B cell (primary cell): Measurements from ENCODE around the gene SLIT3. TPM values are rescaled to one million over a fixed set of nuclear protein-coding genes. Genes with fewer than 3 reads are reported as not detected.

Source experiments
- ATAC-seq: fragments of 200-7000 bp; cut with Tn5 transposase; one replicate; pipeline ENCODE4 v1.10.0; 2021; ENCODE audit warnings: low read depth, mild to moderate bottlenecking, moderate number of reproducible peaks, moderate library complexity
- CTCF ChIA-PET: fragments of 350-600 bp; sonication (Branson Sonifier 250); formaldehyde crosslinking; loops from one replicate; lab custom pipeline; 2021; ENCODE audit warnings: antibody characterized with exemption, inconsistent platforms; lab: Charles Lee
- POLR2A ChIA-PET: fragments of 350-600 bp; sonication (Branson Sonifier 250); formaldehyde crosslinking; loops from one replicate; lab custom pipeline; 2021; ENCODE audit warnings: antibody characterized with exemption; lab: Charles Lee
- DNase-seq: peaks from one replicate; pipeline ENCODE4 v3.0.0; 2013
- H2AFZ ChIP-seq: 2 replicates; pipeline ENCODE4 v1.6.1; 2012; ENCODE audit warnings: mild to moderate bottlenecking, low read depth, low read length; ENCODE audit not compliant: insufficient read depth, poor library complexity, severe bottlenecking
- H3K27ac ChIP-seq, 2 donors: 1 replicate in 1 of 2; 2 replicates in 1 of 2; pipeline ENCODE4 v1.5.1; 2012 to 2013; ENCODE audit warnings: low read length in 2 of 2, mild to moderate bottlenecking in 2 of 2, moderate library complexity in 1 of 2
- H3K27me3 ChIP-seq, 4 experiments: fragments of 200-600 bp in 1 of 4; sonication (generic) in 1 of 4; replicated peaks in 1 of 4; 1 replicate in 2 of 4; 2 replicates in 2 of 4; pipeline versions ENCODE4 v1.6.1 to v1.7.0; 2013 to 2016; ENCODE audit warnings: low read length in 3 of 4, mild to moderate bottlenecking in 2 of 4, mixed read lengths in 1 of 4, moderate library complexity in 1 of 4; ENCODE audit not compliant: insufficient read depth in 4 of 4, control insufficient read depth in 3 of 4; ENCODE audit errors: control extremely low read depth in 1 of 4
- H3K36me3 ChIP-seq, 2 experiments: replicated peaks in 1 of 2; 1 replicate in 1 of 2; 2 replicates in 1 of 2; pipeline versions ENCODE4 v1.6.1 to v1.7.1; 2013; ENCODE audit warnings: low read length in 1 of 2; ENCODE audit not compliant: insufficient read depth in 2 of 2, control insufficient read depth in 1 of 2; ENCODE audit errors: control extremely low read depth in 1 of 2, extremely low read depth in 1 of 2
- H3K4me1 ChIP-seq, 2 donors: fragments of 200-600 bp in 1 of 2; sonication (generic) in 1 of 2; 1 replicate in 1 of 2; 2 replicates in 1 of 2; pipeline versions ENCODE4 v1.5.1 to v1.6.1; 2013 to 2017; ENCODE audit warnings: low read length in 2 of 2; ENCODE audit not compliant: control insufficient read depth in 2 of 2, insufficient read depth in 2 of 2
- H3K4me2 ChIP-seq: replicated peaks from 2 replicates; pipeline ENCODE3; 2012; ENCODE audit warnings: mild to moderate bottlenecking, low read depth, low read length; ENCODE audit not compliant: poor library complexity, severe bottlenecking
- H3K4me3 ChIP-seq, 5 experiments: fragments of 200-600 bp in 1 of 5; sonication (generic) in 1 of 5; 1 replicate in 3 of 5; 2 replicates in 2 of 5; pipeline versions ENCODE4 v1.5.1 to v1.7.0; 2011 to 2016; ENCODE audit warnings: low read length in 4 of 5, mild to moderate bottlenecking in 4 of 5, low read depth in 2 of 5, control low read depth in 1 of 5, moderate library complexity in 1 of 5; ENCODE audit not compliant: insufficient read depth in 1 of 5; ENCODE audit errors: control extremely low read depth in 1 of 5, extremely low read depth in 1 of 5
- H3K79me2 ChIP-seq: fragments of 200-600 bp; sonication (generic); one replicate; pipeline ENCODE4 v1.6.0; 2016; ENCODE audit warnings: low read length; ENCODE audit not compliant: control insufficient read depth, insufficient read depth
- H3K9ac ChIP-seq: fragments of 200-600 bp; sonication (generic); 2 replicates; pipeline ENCODE4 v1.6.1; 2017; ENCODE audit warnings: mild to moderate bottlenecking, low read length, moderate library complexity
- H3K9me3 ChIP-seq, 3 donors: one replicate each; pipeline versions ENCODE4 v1.6.1 to v1.7.1; 2013; ENCODE audit warnings: low read length in 2 of 3; ENCODE audit not compliant: control insufficient read depth in 2 of 3, insufficient read depth in 1 of 3; ENCODE audit errors: control extremely low read depth in 1 of 3
- H4K20me1 ChIP-seq: 2 replicates; pipeline ENCODE4 v1.6.0; 2012; ENCODE audit warnings: mild to moderate bottlenecking, low read length; ENCODE audit not compliant: insufficient read depth, control insufficient read depth, poor library complexity, severe bottlenecking
- H3K27ac Mint-ChIP-seq: one replicate; pipeline ENCODE4 v1.8.0; 2021; ENCODE audit warnings: mixed read lengths
- H3K27me3 Mint-ChIP-seq: one replicate; pipeline ENCODE4 v1.8.0; 2021; ENCODE audit warnings: mixed read lengths
- H3K4me1 Mint-ChIP-seq: one replicate; pipeline ENCODE4 v1.8.0; 2021; ENCODE audit warnings: mixed read lengths
- H3K4me3 Mint-ChIP-seq: one replicate; pipeline ENCODE4 v1.8.0; 2021; ENCODE audit warnings: mixed read lengths
- H3K9me3 Mint-ChIP-seq: one replicate; pipeline ENCODE4 v1.8.0; 2022; ENCODE audit warnings: mixed read lengths; ENCODE audit not compliant: insufficient read depth
- CTCF ChIP-seq: fragments of 200-600 bp; IDR thresholded peaks from one replicate; pipeline ENCODE4 v1.8.0; 2022; ENCODE audit warnings: antibody characterized with exemption, mild to moderate bottlenecking
- EZH2 ChIP-seq: IDR thresholded peaks from 2 replicates; pipeline ENCODE4 v1.6.1; 2012; ENCODE audit warnings: borderline replicate concordance, low read depth, mild to moderate bottlenecking, moderate library complexity, low read length; ENCODE audit not compliant: insufficient read depth, poor library complexity, severe bottlenecking
- WGBS: methylation state at CpG from one replicate; pipeline ENCODE4 v1.1.5; 2013; ENCODE audit warnings: missing lambda C conversion rate; ENCODE audit not compliant: insufficient coverage; 5-methylcytosine and 5-hydroxymethylcytosine counted together
- intact Hi-C: fragments of 100-400 bp; cut with micrococcal nuclease; formaldehyde crosslinking; loops from one replicate; pipeline ENCODE4 v1.10.0; 2022
- polyA plus RNA-seq: library from polyadenylated mRNA; depleted of rRNA; stranded (reverse); fragments of >200 nt; gene quantifications from 2 replicates; pipeline ENCODE4 v1.2.3, GENCODE V29; 2012
- total RNA-seq, 2 donors: library from RNA; stranded (reverse); fragments of 120-200 nt in 1 of 2; gene quantifications; 1 replicate in 1 of 2; 2 replicates in 1 of 2; pipeline versions ENCODE4 v1.2.3 to v1.2.4, GENCODE V29; 2013 to 2022

SLIT3 gene
- total and polyA plus RNA-seq, 2 donors (not counting 1 experiment from before 2014, with no cell fraction given): not detected

- no peak for ATAC-seq
- Mint-ChIP-seq H3K9me3 (no peaks in the 10 kb centered on the region), H3K4me3 (no peak overlapping the region), H3K4me1 (no peaks in the 10 kb centered on the region), H3K27ac (no peak overlapping the region), H3K27me3 (peaks cover 20% of the 10 kb centered on the region)
- Histone ChIP-seq H2AFZ (no peak overlapping the region), H3K36me3 (no peaks in the 10 kb centered on the region), H3K4me1 (no peaks in the 10 kb centered on the region), H4K20me1 (no peaks in the 10 kb centered on the region), H3K9me3 (peaks cover 0 to 3% (median 0%) of the 10 kb centered on the region in 3 donors), H3K4me3 (no peak overlapping the region), H3K9ac (no peak overlapping the region), H3K27me3 (peaks cover 0 to 3% (median 0%) of the 10 kb centered on the region in 4 experiments), H3K79me2 (no peaks in the 10 kb centered on the region), H3K27ac (no peak overlapping the region), H3K4me2 (no peak overlapping the region)
- 100% methylated on average over 1 of the region's 8 CpGs for WGBS
- intact Hi-C loops: no loop called here
- ChIA-PET POLR2A (no interaction called here), CTCF (no interaction called here)
- no peak for TF ChIP-seq EZH2
- no peak for TF ChIP-seq CTCF
- DNase-seq: no peak
Measured at GRCh38 chr5:168848569-168848968, 452.4 kb downstream of the SLIT3 start.

GRCh38 chr5:168847511-168848073 lies 453.3 kb downstream of the SLIT3 start:
- no peak for DNase-seq
- Histone ChIP-seq H3K27me3 (peaks cover 0 to 3% (median 0%) of the 10 kb centered on the region in 4 experiments), H3K36me3 (no peaks in the 10 kb centered on the region), H3K4me1 (no peaks in the 10 kb centered on the region), H3K4me2 (no peak overlapping the region), H3K79me2 (no peaks in the 10 kb centered on the region), H3K27ac (no peak overlapping the region), H4K20me1 (no peaks in the 10 kb centered on the region), H3K9me3 (peaks cover 0 to 3% (median 0%) of the 10 kb centered on the region in 3 donors), H2AFZ (no peak overlapping the region), H3K4me3 (no peak overlapping the region), H3K9ac (no peak overlapping the region)
- no peak for ATAC-seq
- 87% methylated on average over 9 of the region's 10 CpGs for WGBS
- ChIA-PET POLR2A (no interaction called here), CTCF (no interaction called here)
- intact Hi-C loops: no loop called here
- peaks cover 20% of the 10 kb centered on the region for H3K27me3 Mint-ChIP-seq
- TF ChIP-seq CTCF (no peak), EZH2 (no peak)
- no peak overlapping the region for H3K27ac Mint-ChIP-seq
- no peaks in the 10 kb centered on the region for H3K4me1 Mint-ChIP-seq
- H3K9me3 Mint-ChIP-seq: no peaks in the 10 kb centered on the region
- no peak overlapping the region for H3K4me3 Mint-ChIP-seq
